GM12878 (cell line): ENCODE measurements around the gene ABCC5.

Experiments used
- CBFB ChIP-seq: IDR thresholded peaks from 2 replicates; pipeline ENCODE4 v1.6.1; 2016; ENCODE audit warnings: antibody characterized with exemption, low read depth
- CTCF ChIP-seq, 3 experiments: IDR thresholded peaks in 2 of 3; conservative IDR thresholded peaks in 1 of 3; 2 replicates each; pipeline ENCODE4 v1.5.1; 2011; ENCODE audit warnings: low read depth in 3 of 3, low read length in 3 of 3, mild to moderate bottlenecking in 3 of 3, control low read depth in 2 of 3, moderate library complexity in 2 of 3, inconsistent platforms in 1 of 3, mixed read lengths in 1 of 3; ENCODE audit not compliant: control insufficient read depth in 2 of 3, insufficient read depth in 1 of 3; ENCODE audit errors: extremely low read depth in 1 of 3
- ELK1 ChIP-seq: IDR thresholded peaks from 2 replicates; pipeline ENCODE4 v1.6.1; 2012; ENCODE audit warnings: low read depth, low read length, improper control_type of control experiment
- MEF2A ChIP-seq: IDR thresholded peaks from 2 replicates; pipeline ENCODE4 v1.6.1; 2011; ENCODE audit warnings: low read depth, mild to moderate bottlenecking, low read length, moderate library complexity; ENCODE audit not compliant: insufficient read depth
- MTA3 ChIP-seq: IDR thresholded peaks from 2 replicates; pipeline ENCODE4 v1.6.1; 2012; ENCODE audit warnings: low read length, inconsistent platforms, borderline replicate concordance
- NR2C2 ChIP-seq: IDR thresholded peaks from 2 replicates; pipeline ENCODE4 v1.6.1; 2011; ENCODE audit warnings: borderline replicate concordance, low read depth; ENCODE audit not compliant: control insufficient read depth, insufficient read length
- POLR2AphosphoS5 ChIP-seq: IDR thresholded peaks from 2 replicates; pipeline ENCODE4 v1.6.1; 2011; ENCODE audit warnings: mild to moderate bottlenecking, low read length, inconsistent platforms
- RAD21 ChIP-seq: IDR thresholded peaks from 2 replicates; pipeline ENCODE4 v1.6.1; 2011; ENCODE audit warnings: mild to moderate bottlenecking, low read depth, low read length, moderate library complexity; ENCODE audit not compliant: insufficient read depth
- SIX5 ChIP-seq: IDR thresholded peaks from 2 replicates; pipeline ENCODE4 v1.6.1; 2011; ENCODE audit warnings: mild to moderate bottlenecking, low read depth, low read length, moderate library complexity; ENCODE audit not compliant: severe bottlenecking
- SRF ChIP-seq, 2 experiments: IDR thresholded peaks; 2 replicates each; pipeline ENCODE4 v1.6.1; 2011; ENCODE audit warnings: low read depth in 2 of 2, low read length in 2 of 2, mild to moderate bottlenecking in 1 of 2, moderate library complexity in 1 of 2
- TAF1 ChIP-seq: IDR thresholded peaks from 2 replicates; pipeline ENCODE4 v1.6.1; 2011; ENCODE audit warnings: mild to moderate bottlenecking, low read depth, low read length, borderline replicate concordance
- TCF12 ChIP-seq: IDR thresholded peaks from 2 replicates; pipeline ENCODE4 v1.6.1; 2011; ENCODE audit warnings: low read depth, mild to moderate bottlenecking, low read length
- ZNF207 ChIP-seq: fragments of 450-650 bp; IDR thresholded peaks from 2 replicates; pipeline ENCODE4 v1.6.1; 2014; ENCODE audit warnings: antibody characterized with exemption, mild to moderate bottlenecking, borderline replicate concordance
- ZNF687 ChIP-seq: fragments of 450-650 bp; IDR thresholded peaks from 2 replicates; pipeline ENCODE4 v1.6.1; 2017; ENCODE audit warnings: mild to moderate bottlenecking, moderate library complexity

GRCh38 chr3:184002469-184002868 lies 15.2 kb downstream of the ABCC5 start:
- TF ChIP-seq NR2C2 (no peak), CTCF (IDR thresholded peaks at IDR 0.05 in 2 of 3, conservative IDR thresholded peaks at IDR 0.05 in 1 of 3; ENCODE audit: control insufficient read depth in 2 of 3, extremely low read depth in 1 of 3, insufficient read depth in 1 of 3, low read depth in 3 of 3, low read length in 3 of 3) (no peak), RAD21 (no peak), ZNF207 (no peak), TAF1 (no peak), SIX5 (no peak), ZNF687 (no peak), CBFB (no peak), SRF (IDR thresholded peaks at IDR 0.05; ENCODE audit: low read depth in 2 of 2, low read length in 2 of 2) (no peak), TCF12 (no peak), ELK1 (no peak), POLR2AphosphoS5 (no peak), MTA3 (no peak), MEF2A (no peak)
